GM12878 (cell line): Measurements from ENCODE around the gene ZBTB22.

Experiments used
- TF ChIP-seq, protein P1 (sequence below): fragments of 450-650 bp; conservative IDR thresholded peaks from 2 replicates; pipeline ENCODE4 v1.6.1; 2017; ENCODE audit warnings: mild to moderate bottlenecking, moderate library complexity
- TF ChIP-seq, protein P2 (sequence below): IDR thresholded peaks from 2 replicates; pipeline ENCODE4 v1.6.1; 2012; ENCODE audit warnings: low read depth, low read length, improper control_type of control experiment

DNA sequence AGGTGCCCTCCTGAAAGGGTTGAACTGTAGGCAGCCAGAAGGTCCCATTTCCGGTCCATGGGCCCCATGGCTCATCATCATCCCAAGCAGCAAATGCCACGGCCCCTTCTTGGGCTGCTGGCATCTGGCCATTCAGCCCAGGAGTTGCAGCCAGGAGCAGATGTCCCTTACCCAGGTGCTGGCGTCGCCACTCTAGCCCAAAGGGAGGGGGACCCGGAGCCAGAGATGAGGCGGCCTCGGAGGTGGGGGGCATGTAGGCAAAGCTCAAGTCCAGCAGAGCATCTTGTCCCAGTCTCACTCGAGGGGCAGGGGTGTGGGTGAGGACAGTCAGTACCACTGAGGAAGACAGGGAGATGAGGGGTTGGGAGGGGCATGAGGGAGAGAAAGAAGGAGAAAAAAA lies 12.5 kb downstream of the ZBTB22 start:
- TF ChIP-seq, protein P1, sequence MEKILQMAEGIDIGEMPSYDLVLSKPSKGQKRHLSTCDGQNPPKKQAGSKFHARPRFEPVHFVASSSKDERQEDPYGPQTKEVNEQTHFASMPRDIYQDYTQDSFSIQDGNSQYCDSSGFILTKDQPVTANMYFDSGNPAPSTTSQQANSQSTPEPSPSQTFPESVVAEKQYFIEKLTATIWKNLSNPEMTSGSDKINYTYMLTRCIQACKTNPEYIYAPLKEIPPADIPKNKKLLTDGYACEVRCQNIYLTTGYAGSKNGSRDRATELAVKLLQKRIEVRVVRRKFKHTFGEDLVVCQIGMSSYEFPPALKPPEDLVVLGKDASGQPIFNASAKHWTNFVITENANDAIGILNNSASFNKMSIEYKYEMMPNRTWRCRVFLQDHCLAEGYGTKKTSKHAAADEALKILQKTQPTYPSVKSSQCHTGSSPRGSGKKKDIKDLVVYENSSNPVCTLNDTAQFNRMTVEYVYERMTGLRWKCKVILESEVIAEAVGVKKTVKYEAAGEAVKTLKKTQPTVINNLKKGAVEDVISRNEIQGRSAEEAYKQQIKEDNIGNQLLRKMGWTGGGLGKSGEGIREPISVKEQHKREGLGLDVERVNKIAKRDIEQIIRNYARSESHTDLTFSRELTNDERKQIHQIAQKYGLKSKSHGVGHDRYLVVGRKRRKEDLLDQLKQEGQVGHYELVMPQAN, result no peak
- TF ChIP-seq, protein P2, sequence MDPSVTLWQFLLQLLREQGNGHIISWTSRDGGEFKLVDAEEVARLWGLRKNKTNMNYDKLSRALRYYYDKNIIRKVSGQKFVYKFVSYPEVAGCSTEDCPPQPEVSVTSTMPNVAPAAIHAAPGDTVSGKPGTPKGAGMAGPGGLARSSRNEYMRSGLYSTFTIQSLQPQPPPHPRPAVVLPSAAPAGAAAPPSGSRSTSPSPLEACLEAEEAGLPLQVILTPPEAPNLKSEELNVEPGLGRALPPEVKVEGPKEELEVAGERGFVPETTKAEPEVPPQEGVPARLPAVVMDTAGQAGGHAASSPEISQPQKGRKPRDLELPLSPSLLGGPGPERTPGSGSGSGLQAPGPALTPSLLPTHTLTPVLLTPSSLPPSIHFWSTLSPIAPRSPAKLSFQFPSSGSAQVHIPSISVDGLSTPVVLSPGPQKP, result no peak
